ENCODE results near the gene ASB16.

- TF ChIP-seq CTCF (IDR thresholded peaks at IDR 0.05; ENCODE audit: extremely low read depth in 1 of 2, insufficient read depth in 1 of 2, low read depth in 1 of 2, low read length in 2 of 2) = no peak
- no peak for TF ChIP-seq POLR2A (IDR thresholded peaks at IDR 0.05; ENCODE audit: low read depth, low read length)
- no peak for TF ChIP-seq POLR2AphosphoS5 (IDR thresholded peaks at IDR 0.05; ENCODE audit: insufficient read depth, low read depth, low read length)
- TF ChIP-seq JUN (IDR thresholded peaks at IDR 0.05; ENCODE audit: borderline replicate concordance, insufficient read depth, insufficient read length, low read depth) = no peak
Observed at GRCh38 chr17:44152875-44153274, 17.6 kb upstream of the ASB16 start.

Data from endothelial cell of umbilical vein (primary cell).